Umbilical cord (tissue), 2 donors: ENCODE results near the gene EHBP1L1. TPM values are rescaled to one million over a fixed set of nuclear protein-coding genes. Genes with fewer than 3 reads are reported as not detected.

Experiments
- DNase-seq: peaks from one replicate; pipeline ENCODE4 v3.0.0-alpha.2; 2015; ENCODE audit warnings: low spot score
- total RNA-seq: library from RNA; depleted of rRNA; stranded (reverse); fragments of >200 nt; gene quantifications from one replicate; pipeline ENCODE4 v1.2.3, GENCODE V29; 2014; ENCODE audit warnings: low replicate concordance; ENCODE audit not compliant: insufficient read depth

The EHBP1L1 gene
- total RNA-seq, 1 donor from 2014 or later, result 91.0 TPM

DNA sequence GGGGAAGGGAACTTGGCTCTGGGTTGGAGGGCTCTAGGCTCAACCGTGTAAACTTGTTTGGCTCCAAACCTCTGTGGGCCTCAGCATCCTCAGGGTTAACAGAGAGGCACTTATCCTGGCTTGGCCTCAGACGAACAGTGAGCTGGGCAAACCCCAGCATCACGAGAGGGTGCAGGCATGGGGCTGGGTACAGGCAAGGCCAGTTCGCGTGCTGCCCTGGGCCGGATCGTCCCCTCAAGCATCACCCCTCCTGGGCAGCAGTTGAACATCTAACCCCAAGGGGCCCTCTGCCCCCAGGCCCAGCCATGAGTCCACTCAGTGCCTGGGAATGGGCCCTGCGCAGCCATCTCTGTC, 1.9 kb downstream of the EHBP1L1 start:
- no peak for DNase-seq

DNA sequence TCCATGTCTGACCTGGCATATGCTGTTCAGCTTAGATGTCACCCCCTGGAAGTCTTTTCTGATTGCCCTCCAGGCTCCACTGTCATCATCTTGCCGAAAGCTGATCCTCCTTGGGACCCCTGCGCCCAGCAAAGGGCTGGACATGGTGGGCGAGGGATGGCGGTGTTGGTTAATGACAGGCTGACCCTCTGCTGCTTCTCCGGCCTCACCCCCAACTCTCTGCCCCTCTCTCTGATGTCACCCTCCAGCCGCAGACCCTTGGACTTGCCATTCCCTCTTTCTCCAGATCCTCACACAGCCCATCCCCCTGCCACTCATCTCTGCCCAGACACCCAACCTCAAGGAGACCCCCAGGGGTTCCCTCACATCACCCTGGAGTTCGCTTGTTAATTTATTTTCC, 2.3 kb downstream of the EHBP1L1 start:
- no peak for DNase-seq

DNA sequence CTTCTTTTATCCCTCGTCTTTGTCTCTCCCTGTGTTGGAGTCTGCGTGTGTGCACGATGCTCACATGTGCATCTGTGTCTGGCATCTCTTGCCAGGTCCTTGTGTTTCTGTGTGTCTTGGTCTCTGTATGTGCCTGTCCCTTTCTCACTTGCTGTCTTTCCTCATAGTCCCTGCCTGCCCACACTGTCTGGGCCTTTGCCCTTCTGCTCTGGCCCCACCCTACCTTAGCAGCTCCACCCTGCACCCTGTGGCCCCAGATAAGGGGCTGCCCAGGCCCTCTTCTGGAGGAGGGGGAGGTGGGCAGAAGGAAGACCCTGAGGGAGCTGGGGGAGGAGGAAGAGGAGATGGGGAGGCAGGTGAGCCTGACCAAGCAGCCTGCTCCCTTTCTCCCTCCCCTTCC, 2.8 kb downstream of the EHBP1L1 start:
- DNase-seq, result no peak

DNA sequence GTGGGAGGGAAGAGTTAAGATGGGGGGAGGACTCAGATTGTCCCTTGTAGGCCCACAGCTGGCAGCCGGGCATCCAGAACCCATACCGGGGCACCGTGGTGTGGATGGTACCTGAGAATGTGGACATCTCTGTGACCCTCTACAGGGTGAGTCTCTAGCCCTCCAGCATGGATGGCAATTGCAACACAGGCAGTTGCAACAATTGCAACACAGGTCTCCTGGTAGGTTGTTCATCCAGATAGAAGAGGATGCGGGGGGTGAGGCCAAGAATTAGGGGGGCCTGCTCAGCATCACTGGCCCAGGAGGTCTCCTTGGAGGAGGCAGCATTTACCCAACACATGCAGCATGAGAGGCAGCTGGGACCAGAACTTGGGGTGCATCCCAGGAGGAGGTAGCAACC, 3.4 kb downstream of the EHBP1L1 start:
- DNase-seq, result no peak

DNA sequence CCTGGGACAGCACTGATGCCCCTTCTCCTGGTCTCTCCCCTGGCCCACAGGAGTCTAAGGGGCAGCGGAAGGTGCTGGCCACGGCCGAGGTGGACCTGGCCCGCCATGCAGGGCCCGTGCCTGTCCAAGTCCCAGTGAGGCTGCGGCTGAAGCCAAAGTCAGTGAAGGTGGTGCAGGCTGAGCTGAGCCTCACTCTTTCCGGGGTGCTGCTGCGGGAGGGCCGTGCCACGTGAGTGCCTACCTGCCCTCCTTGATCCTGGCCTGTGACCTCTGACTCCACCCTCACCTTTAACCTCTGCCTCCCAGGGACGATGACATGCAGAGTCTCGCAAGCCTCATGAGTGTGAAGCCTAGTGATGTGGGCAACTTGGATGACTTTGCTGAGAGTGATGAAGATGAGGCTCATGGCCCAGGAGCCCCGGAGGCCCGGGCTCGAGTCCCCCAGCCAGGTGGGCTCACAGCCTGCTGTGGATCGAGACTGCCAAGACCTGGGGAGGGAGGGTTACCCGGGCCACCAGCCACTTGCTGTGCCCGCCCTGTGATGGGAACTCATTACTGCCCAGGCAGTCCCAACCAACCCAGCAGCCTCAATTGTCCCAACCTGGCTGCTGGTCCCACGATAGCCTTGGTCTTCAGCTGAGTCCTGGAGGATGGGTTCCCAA, 4.3 kb downstream of the EHBP1L1 start:
- DNase-seq, result no peak

DNA sequence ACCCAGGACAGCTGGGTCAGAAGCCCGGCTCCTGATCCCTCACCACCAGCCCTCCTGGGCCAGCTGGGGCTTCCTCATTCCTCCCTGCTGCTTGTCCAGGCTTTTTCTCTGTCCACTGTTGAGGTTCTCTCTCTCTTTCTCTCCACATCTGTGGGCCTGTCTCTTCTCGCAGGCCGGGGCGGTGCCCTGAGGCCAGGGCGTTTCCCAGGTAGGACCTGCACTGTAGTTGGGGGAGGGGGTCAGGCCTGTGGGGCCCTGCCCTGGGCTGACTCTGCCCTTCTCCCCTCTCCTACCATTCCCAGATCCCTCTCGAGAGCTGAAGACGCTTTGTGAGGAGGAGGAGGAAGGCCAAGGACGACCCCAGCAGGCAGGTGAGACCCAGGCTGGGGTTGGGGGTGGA, 4.9 kb downstream of the EHBP1L1 start:
- DNase-seq, result no peak

DNA sequence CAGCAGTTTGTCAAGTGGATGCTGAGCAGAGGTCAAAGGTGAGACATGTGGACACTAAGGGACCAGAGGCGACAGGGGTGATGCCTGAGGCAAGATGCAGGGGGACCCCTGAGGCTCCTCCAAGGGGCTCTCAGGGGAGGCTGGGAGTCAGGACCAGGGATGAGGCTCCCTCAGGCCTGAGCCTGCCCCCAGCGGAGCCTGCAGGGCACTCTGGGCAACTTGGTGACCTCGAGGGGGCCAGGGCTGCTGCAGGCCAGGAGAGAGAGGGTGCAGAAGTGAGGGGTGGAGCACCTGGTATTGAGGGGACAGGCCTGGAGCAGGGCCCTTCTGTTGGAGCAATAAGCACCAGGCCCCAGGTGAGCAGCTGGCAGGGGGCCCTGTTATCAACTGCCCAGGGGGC, 6.1 kb downstream of the EHBP1L1 start:
- DNase-seq, result no peak

DNA sequence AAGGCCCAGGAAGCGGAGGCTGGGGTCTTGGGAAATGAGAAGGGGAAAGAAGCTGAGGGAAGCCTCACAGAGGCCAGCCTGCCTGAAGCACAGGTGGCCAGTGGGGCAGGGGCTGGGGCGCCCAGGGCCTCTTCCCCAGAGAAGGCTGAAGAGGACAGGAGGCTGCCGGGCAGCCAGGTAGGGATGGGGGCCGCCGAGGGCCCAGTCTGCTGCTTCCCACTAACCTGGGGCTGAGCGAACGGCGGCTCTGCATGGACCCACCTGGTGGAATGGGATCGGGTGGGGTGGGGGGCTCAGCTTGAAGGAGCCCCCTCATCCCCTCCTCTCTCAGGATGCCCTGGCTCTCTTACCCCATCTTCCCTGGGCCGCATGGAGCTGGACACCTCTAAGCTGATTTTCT, 7.7 kb downstream of the EHBP1L1 start:
- no peak for DNase-seq

DNA sequence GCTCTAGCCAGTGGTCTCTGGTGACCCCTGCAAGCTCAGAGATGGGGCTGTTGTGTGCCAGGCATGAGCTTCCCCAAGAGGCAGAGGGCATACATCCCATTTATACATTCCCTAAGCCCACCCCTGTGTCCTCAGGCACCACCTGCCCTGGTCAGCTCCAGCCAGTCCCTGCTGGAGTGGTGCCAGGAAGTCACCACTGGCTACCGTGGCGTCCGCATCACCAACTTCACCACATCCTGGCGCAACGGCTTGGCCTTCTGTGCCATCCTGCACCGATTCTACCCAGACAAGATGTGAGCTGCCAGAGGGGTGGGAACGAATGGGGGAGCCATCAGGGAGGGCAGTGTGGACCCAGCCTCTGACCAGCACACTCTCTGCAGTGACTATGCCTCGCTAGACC, 8.3 kb downstream of the EHBP1L1 start:
- DNase-seq, result no peak

DNA sequence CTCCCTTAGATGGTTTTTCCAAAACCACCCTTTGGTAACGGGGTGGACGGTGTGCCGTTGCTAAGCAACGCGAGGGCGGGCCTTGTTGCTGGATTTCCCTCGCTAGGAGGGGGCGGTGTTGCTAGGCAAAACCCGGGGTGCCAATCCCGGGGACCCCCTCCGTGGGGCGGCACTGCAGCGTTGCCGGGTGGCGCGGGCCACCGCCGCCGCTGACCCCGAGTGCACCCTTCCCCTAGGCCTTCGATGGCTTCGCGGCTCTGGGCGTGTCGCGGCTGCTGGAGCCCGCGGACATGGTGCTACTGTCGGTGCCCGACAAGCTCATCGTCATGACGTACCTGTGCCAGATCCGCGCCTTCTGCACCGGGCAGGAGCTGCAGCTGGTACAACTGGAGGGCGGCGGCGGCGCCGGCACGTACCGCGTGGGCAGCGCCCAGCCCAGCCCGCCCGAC, 8.9 kb downstream of the EHBP1L1 start:
- DNase-seq, result no peak

DNA sequence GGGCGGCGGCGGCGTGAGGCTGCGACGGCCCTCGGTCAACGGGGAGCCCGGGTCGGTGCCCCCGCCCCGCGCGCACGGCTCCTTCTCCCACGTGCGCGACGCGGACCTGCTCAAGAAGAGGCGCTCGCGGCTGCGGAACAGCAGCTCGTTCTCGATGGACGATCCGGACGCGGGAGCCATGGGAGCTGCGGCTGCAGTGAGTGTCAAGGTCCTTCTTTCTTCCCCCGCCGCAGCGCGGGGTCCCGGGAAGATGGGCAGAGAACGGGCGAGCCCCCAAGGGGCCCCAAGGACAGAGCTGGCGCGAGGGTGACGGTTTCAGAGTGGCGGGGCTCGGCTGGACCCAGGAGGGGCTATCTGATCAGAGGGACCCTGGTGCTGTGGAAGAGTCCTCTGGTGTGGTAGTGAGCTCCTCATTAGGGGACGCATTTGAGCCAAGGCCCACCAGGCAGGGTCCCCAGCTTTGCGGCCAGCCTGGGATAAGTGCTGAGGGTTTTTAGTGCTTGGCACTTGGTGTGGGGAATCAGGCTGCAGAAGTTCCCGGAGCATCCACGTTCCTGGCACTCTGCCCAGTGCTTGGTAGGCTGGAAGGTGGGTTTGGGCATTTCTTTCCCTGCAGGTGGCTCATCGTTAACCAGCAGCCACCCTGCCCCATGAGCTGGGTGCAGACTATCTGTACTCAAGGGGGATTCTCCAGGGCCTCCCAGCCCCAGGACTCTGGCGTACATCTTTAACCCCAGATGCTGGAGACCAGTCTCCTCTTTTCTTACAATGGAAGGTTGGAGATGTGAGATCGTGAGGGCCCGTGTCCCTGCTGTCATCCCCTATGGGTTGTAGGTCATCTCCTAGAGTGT, 9.8 kb downstream of the EHBP1L1 start:
- DNase-seq, result no peak

DNA sequence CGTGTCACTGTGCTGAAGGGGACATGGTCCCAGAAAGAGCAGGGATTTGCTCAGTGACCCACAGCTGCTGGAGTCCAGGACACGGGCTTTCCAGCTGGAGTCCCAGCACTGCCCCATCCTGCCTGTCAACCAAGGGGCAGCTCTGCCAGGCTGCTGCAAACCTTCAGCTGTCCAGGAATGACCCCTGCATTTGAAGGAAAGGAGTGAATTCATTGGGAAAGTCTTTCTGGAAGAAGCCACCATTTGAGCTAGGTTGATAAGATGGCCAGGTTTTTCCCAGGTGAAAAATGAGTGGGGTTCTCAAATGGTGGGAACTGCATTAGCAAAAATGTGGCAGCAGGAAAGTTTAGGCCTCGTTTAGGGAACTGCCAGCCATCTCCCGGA, 10.4 kb downstream of the EHBP1L1 start:
- no peak for DNase-seq

DNA sequence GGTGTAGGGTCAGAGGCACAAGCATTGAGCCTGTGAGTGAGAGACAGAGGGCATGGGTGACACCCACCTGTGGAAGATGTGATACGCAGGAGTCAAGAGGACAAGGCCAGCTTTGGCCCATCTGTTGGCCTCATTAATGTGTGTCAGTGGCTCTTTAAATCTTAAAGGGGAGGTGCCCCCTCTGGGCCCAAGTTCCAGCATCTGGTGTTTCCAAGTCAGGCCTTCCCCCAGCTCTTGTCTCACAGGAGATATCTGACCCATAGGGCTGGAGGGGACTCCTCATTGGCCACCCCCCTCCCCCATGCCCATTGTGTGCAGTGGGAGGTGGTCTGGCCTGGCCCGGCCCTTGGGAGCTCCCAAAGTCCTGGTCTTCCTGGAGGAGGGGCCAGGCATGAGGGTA, 10.8 kb downstream of the EHBP1L1 start:
- peak; percentile 91 for DNase-seq

DNA sequence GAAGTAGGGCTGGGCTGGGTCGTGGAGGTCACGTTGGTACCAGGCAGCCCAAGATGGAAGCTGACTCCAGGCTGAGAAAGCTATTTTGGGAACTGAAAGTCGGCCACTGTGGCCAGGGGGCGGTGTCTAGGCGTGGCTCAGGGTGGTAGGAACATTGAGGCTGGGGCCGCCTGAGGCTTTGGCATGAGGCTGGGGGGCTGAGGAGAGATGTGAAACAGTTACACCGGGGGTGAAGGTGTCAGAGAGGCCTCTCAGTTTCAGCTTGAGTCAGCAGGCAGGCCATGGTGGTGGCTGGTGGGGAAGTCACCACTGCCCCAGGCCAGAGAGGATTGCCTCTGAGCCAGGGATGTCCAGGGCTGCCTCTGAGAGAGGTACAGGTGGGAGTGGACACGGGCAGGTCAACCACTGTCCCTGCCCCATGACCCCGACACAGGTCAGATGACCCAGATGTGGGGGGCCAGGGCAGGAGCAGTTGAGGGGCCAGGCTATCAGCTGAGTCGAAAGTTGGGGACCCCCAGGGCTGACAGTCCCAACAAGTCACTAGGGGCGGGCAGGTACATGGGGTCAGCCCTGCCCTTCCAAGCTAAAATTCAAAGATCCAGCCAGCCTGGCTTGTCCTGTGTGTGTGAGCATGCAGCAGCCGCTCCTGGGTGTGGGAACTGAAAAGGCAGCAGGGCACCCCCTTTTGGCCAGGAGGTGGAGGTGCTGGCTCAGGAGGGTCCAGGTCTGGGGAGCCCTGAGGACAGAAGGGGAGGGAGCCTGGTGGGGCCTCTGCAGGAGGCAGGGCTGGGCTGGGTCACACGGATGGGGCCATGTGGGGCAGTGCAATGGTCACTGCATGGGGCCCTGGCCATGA, 12.6 kb downstream of the EHBP1L1 start:
- DNase-seq, result no peak

DNA sequence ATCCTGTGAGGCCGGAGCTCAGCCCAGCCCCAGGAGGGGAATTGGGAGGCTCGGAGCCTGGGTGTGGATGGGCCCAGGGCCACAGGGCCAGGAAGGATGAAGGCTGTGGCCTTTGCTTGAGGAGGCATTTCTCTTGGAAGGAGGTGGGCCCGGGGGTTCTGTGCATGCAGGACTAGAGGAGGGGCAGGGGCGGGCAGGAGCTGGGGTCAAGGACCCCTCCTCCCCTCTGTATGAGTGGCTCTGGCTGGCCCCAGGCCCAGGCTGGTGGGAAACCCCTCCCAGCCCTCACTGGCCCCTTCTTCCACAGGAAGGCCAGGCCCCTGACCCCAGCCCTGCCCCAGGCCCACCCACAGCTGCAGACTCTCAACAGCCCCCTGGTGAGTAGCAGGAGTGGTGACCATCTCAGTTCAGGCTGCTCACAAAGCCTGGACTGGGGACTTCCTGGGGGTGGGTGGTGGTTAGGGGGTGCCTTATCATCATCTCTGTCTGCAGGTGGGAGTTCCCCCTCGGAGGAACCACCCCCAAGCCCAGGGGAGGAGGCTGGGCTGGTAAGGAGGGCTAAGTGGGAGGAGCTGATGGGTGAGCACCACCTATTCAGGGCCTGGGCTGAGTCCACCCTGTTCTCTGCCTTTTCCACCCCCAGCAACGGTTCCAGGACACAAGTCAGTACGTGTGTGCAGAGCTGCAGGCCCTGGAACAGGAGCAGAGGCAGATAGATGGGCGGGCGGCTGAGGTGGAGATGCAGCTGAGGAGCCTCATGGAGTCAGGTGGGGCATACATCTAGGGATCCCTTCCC, 13.8 kb downstream of the EHBP1L1 start:
- no peak for DNase-seq

DNA sequence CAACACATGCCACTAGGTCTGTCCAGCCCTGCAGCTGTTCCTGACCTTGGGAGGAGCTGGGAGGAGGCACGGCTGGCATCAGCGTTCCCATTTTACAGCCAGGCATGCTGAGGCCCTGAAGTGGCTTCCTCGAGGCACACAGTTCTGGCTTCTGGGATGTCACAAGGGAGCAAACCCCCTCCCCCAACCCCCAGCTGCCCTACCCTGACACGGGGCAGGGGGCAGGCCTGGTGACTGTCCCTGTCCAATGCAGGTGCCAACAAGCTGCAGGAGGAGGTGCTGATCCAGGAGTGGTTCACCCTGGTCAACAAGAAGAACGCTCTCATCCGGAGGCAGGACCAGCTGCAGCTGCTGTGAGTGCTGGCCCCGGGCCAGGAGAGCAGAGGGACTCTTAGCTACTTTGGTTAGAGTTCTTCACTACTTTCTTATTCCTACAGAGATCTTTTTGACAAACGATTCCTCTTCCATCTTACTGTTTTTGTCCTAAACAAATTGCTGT, 14.4 kb downstream of the EHBP1L1 start:
- DNase-seq, result no peak

DNA sequence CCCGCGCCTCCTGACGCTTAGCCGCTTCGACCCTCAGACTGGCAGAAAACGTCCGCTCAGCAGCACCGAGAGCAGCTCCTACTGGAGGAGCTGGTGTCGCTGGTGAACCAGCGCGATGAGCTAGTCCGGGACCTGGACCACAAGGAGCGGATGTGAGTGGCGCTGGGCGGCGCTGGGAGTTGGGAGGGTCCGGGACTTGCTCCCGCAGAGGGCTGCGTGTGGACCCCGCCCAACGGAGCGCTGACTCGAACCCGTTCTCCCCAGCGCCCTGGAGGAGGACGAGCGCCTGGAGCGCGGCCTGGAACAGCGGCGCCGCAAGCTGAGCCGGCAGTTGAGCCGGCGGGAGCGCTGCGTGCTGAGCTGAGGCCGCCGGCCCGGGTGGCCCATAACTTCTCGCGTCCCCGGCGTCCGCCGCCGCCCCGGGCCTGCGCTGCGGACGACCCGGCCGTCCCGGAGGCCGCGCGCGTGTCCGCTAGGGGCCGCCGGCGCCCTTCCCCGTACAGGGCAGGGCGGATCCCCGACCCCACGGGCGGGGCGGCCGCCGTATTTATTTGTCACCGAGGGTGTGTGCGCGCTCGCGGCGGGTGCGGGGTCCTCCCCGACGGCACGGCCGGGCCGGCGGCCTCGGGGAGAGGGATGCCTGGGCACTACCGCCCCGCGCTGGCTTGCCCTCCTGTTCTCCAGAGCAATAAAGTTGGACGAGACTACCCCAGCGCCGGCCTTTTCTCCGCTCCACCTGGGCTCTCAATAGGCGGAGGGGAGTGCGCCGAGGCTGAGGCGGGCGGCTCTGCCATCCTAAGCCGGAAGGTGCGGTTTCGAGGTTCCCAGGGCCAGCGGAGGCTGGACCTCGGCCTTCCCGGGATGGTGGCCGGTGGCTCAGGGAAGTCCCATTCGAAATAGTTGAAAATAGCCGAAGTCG, 16.3 kb downstream of the EHBP1L1 start:
- no peak for DNase-seq

DNA sequence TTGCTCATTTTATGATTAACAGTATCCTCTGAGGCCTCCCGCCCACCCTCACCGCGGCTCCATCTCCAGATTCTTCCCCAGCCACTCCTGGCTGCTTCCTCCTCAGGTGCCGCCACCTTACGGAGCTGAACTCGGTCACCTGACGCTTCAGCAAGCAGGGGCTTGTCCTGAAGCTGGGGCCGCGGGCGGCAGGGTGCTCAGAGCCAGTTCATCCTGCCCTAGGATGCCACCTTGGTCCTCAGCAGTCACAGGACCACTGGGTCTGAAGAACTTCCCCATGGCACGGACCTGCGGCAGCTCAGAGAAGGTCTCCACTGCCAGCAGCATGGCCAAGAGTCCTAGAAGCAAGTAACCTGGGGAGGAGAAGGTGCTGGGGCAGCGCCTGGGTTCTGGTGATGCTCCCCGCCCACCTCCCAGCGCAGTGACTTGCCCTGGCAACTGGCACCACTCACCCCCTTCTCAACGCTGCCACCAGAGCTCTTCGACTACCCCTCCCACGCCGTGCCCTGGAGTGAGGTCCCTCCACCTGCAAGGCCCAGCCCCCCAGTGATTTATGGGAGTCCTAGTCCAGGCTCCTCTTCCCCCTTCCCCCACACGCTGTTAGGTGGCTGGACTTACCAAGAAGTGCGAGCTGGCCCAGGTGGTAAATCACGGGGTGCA, 17.1 kb downstream of the EHBP1L1 start:
- no peak for DNase-seq

DNA sequence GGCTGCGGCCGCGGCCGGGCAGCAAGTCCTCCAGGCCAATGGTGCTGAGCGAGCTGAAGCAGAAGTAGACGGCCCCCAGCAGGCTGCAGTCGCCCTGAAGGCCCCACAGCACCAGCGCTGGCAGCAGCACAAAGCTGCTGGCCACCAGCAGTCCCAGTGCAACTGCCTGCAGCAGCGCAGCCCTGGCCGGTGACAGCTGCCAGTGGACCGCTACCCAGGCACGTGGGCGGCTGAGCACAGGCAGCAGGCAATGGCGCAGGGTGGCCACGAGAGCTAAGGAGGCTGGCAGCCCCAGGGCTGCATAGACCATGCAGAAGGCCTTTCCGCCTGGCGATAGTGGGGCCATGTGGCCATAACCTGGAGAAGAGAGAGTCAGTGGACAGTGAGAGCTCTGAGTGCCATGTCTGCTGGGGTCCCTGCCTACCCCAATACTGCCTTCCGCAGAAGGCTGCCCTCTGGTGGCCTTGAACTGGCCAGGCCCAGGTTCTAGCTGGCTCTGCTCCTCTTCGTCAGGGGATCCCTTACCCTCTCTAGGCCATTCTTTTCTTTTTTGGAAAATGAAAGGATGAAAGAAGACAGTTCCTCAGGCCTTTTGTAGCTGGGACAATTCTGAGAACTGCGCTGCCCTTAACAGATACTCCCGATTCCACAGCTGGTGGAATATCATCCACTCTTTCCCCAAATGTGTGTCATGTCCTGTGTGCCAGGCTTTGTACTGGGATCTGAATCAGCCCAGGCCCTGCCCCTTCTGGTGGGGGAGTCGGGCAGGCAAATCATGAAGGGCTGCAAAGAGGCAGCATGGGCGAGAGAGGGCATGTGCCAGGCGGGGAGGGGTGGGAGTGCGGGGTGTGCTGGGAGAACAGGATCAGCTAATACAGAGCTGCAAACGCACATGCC, 17.9 kb downstream of the EHBP1L1 start:
- no peak for DNase-seq
